C4-2B (cell line): ENCODE measurements around the gene LRRFIP1.

Experiments
- CTCF ChIP-seq: fragments of 450-650 bp; conservative IDR thresholded peaks from 2 replicates; pipeline ENCODE4 v1.5.1; 2017; ENCODE audit warnings: mild to moderate bottlenecking
- ZFX ChIP-seq: fragments of 450-650 bp; IDR thresholded peaks from 2 replicates; pipeline ENCODE4 v1.6.1; 2017

GRCh38 chr2:237669628-237670392, 42.4 kb downstream of the LRRFIP1 start:
- TF ChIP-seq CTCF = no peak
- TF ChIP-seq ZFX = no peak
